HTR-8/SVneo (cell line): ENCODE measurements around the gene CEBPE.

Experiments used
- DNase-seq: peaks from one replicate; pipeline ENCODE4 v3.0.0; 2011; ENCODE audit warnings: low spot score, mixed read lengths; ENCODE audit not compliant: insufficient read length
- FAIRE-seq: peaks from 2 replicates; lab custom pipeline; 2011; peaks lifted over from hg19 to GRCh38; lab: Jason Lieb, UNC

The CEBPE gene

GRCh38 chr14:23089498-23090253 is 29.4 kb downstream of the CEBPE start:
- DNase-seq (no peak), FAIRE-seq (no peak)

GRCh38 chr14:23086565-23086964 is 32.5 kb downstream of the CEBPE start:
- no peak for DNase-seq
- no peak for FAIRE-seq

GRCh38 chr14:23085458-23085857 is 33.6 kb downstream of the CEBPE start:
- DNase-seq (no peak), FAIRE-seq (no peak)

GRCh38 chr14:23080474-23080873 is 38.6 kb downstream of the CEBPE start:
- FAIRE-seq (no peak), DNase-seq (no peak)

- DNase-seq (no peak), FAIRE-seq (no peak)
Measured at GRCh38 chr14:23079716-23080115, 39.3 kb downstream of the CEBPE start.

GRCh38 chr14:23078692-23079116 is 40.4 kb downstream of the CEBPE start:
- DNase-seq (peak; percentile 41), FAIRE-seq (no peak)

GRCh38 chr14:23077962-23078361 is 41.1 kb downstream of the CEBPE start:
- FAIRE-seq (no peak), DNase-seq (no peak)

GRCh38 chr14:23076785-23077408 is 42.2 kb downstream of the CEBPE start:
- FAIRE-seq (no peak), DNase-seq (no peak)

GRCh38 chr14:23074906-23075305 is 44.1 kb downstream of the CEBPE start:
- no peak for DNase-seq
- no peak for FAIRE-seq

GRCh38 chr14:23071921-23072539 is 47.0 kb downstream of the CEBPE start:
- FAIRE-seq (no peak), DNase-seq (no peak)

GRCh38 chr14:23071244-23071920 is 47.7 kb downstream of the CEBPE start:
- DNase-seq (peak; percentile 79), FAIRE-seq (no peak)

GRCh38 chr14:23070262-23071129 is 48.6 kb downstream of the CEBPE start:
- DNase-seq, result no peak
- no peak for FAIRE-seq

- FAIRE-seq (no peak), DNase-seq (no peak)
Measured at GRCh38 chr14:23069413-23069806, 49.6 kb downstream of the CEBPE start.

- FAIRE-seq, result no peak
Measured at GRCh38 chr14:23068789-23069412, 50.2 kb downstream of the CEBPE start.

GRCh38 chr14:23067847-23068788 is 50.9 kb downstream of the CEBPE start:
- DNase-seq (no peak), FAIRE-seq (no peak)

More at GRCh38 chr14:23068789-23069412, 50.2 kb downstream of the CEBPE start:
- peak; percentile 70 for DNase-seq
